Fibroblast of lung (primary cell): ENCODE results near the gene RYR2. TPM values are rescaled to one million over a fixed set of nuclear protein-coding genes. Genes with fewer than 3 reads are reported as not detected.
A peak's percentile ranks its signal among the peaks of the same experiment; 100 is the strongest.

Experiments
- DNase-seq, 2 donors: peaks; one replicate each; pipeline versions ENCODE4 v3.0.0 to v3.0.0-alpha.2; 2010; ENCODE audit warnings: low read depth in 2 of 2
- H2AFZ ChIP-seq: 2 replicates; pipeline ENCODE4 v1.5.1; 2012; ENCODE audit warnings: low read length, control low read depth, inconsistent platforms
- H3K27ac ChIP-seq: 2 replicates; pipeline ENCODE4 v1.5.1; 2011; ENCODE audit warnings: low read length, control low read depth; ENCODE audit not compliant: insufficient read depth
- H3K27me3 ChIP-seq: 2 replicates; pipeline ENCODE4 v1.5.1; 2011; ENCODE audit warnings: mild to moderate bottlenecking, low read length; ENCODE audit not compliant: control insufficient read depth, insufficient read depth
- H3K36me3 ChIP-seq: 2 replicates; pipeline ENCODE4 v1.5.1; 2011; ENCODE audit warnings: low read length; ENCODE audit not compliant: control insufficient read depth, insufficient read depth
- H3K4me1 ChIP-seq: 2 replicates; pipeline ENCODE4 v1.5.1; 2011; ENCODE audit warnings: low read length; ENCODE audit not compliant: control insufficient read depth, insufficient read depth; ENCODE audit errors: extremely low read depth
- H3K4me2 ChIP-seq: 2 replicates; pipeline ENCODE4 v1.5.1; 2011; ENCODE audit warnings: low read length, control low read depth; ENCODE audit not compliant: insufficient read depth; ENCODE audit errors: extremely low read depth
- H3K4me3 ChIP-seq, 4 experiments: fragments of 200-600 bp in 1 of 4; sonication (generic) in 1 of 4; replicated peaks in 1 of 4; 2 replicates each; pipeline ENCODE4 v1.5.1; 2011 to 2016; ENCODE audit warnings: low read length in 4 of 4, low read depth in 3 of 4, mild to moderate bottlenecking in 3 of 4, control low read depth in 2 of 4, inconsistent platforms in 1 of 4, mixed read lengths in 1 of 4; ENCODE audit not compliant: insufficient read depth in 1 of 4; ENCODE audit errors: control extremely low read depth in 1 of 4
- H3K79me2 ChIP-seq: 2 replicates; pipeline ENCODE4 v1.5.1; 2012; ENCODE audit warnings: mild to moderate bottlenecking, low read length, inconsistent platforms; ENCODE audit not compliant: control insufficient read depth, insufficient read depth
- H3K9ac ChIP-seq: 2 replicates; pipeline ENCODE4 v1.5.1; 2011; ENCODE audit warnings: mild to moderate bottlenecking, low read length, control low read depth; ENCODE audit not compliant: insufficient read depth
- H3K9me3 ChIP-seq: 2 replicates; pipeline ENCODE4 v1.5.1; 2012; ENCODE audit warnings: low read depth, low read length; ENCODE audit not compliant: control insufficient read depth, insufficient read depth
- H4K20me1 ChIP-seq: 2 replicates; pipeline ENCODE4 v1.5.1; 2011; ENCODE audit warnings: low read length; ENCODE audit not compliant: control insufficient read depth, insufficient read depth; ENCODE audit errors: extremely low read depth
- EZH2 ChIP-seq: IDR thresholded peaks from 2 replicates; pipeline ENCODE4 v1.5.1; 2012; ENCODE audit warnings: low read length, control low read depth, mild to moderate bottlenecking; ENCODE audit errors: missing control alignments
- polyA plus RNA-seq, 2 donors: library from polyadenylated mRNA; depleted of rRNA in 1 of 2; stranded (reverse) in 1 of 2; unstranded in 1 of 2; fragments of >200 nt; gene quantifications; 2 replicates each; pipeline ENCODE4 v1.2.1, GENCODE V29; 2011 to 2012; ENCODE audit warnings: missing spikeins in 1 of 2
- total RNA-seq: library from RNA; depleted of rRNA; stranded (reverse); fragments of >200 nt; gene quantifications from 2 replicates; pipeline ENCODE4 v1.2.1, GENCODE V29; 2014
- TF ChIP-seq, protein P1 (sequence below), 2 donors: IDR thresholded peaks in 1 of 2; conservative IDR thresholded peaks in 1 of 2; 1 replicate in 1 of 2; 2 replicates in 1 of 2; pipeline ENCODE4 v1.5.1; 2011 to 2012; ENCODE audit warnings: low read length in 2 of 2, control low read depth in 1 of 2, inconsistent platforms in 1 of 2, low read depth in 1 of 2, mild to moderate bottlenecking in 1 of 2

RYR2 gene
- total and polyA plus RNA-seq, 2 donors (not counting 1 experiment from before 2014, with no cell fraction given), result 0.06 to 0.17 TPM

DNA sequence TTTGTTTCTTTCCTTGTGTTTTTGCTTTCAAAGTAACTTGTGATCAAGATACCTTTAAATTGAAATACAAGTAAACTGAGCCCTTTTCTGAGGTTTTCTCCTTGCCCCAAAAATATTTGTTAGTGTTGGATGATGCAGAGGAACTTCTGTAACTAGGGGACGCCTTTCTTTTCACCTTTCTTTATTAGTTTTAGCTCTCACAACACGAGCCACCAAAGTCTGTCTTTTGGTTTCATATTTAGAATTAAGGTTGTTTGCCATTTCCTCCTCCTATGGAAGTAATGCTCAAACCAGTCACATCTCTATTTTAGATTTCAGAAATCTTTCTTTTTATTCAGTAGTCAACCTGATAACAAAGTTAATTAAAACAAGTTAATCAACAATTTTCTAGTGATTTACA, 727.9 kb downstream of the RYR2 start:
- H3K27me3 ChIP-seq, result no peaks in the 10 kb centered on the region
- H3K4me3 ChIP-seq, result peak overlapping the region in 1 of 4 experiments; percentile 19
- H3K9ac ChIP-seq, result no peak overlapping the region
- no peaks in the 10 kb centered on the region for H3K4me1 ChIP-seq
- DNase-seq, result no peak
- H3K27ac ChIP-seq, result no peak overlapping the region
- no peaks in the 10 kb centered on the region for H3K36me3 ChIP-seq
- no peaks in the 10 kb centered on the region for H3K79me2 ChIP-seq
- H3K4me2 ChIP-seq, result no peak overlapping the region
- no peaks in the 10 kb centered on the region for H4K20me1 ChIP-seq
- H2AFZ ChIP-seq, result no peak overlapping the region
- TF ChIP-seq, protein P1, sequence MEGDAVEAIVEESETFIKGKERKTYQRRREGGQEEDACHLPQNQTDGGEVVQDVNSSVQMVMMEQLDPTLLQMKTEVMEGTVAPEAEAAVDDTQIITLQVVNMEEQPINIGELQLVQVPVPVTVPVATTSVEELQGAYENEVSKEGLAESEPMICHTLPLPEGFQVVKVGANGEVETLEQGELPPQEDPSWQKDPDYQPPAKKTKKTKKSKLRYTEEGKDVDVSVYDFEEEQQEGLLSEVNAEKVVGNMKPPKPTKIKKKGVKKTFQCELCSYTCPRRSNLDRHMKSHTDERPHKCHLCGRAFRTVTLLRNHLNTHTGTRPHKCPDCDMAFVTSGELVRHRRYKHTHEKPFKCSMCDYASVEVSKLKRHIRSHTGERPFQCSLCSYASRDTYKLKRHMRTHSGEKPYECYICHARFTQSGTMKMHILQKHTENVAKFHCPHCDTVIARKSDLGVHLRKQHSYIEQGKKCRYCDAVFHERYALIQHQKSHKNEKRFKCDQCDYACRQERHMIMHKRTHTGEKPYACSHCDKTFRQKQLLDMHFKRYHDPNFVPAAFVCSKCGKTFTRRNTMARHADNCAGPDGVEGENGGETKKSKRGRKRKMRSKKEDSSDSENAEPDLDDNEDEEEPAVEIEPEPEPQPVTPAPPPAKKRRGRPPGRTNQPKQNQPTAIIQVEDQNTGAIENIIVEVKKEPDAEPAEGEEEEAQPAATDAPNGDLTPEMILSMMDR (conservative IDR thresholded peaks at IDR 0.05 in 1 of 2, IDR thresholded peaks at IDR 0.05 in 1 of 2; ENCODE audit: low read depth in 1 of 2, low read length in 2 of 2), result no peak
- no peak for TF ChIP-seq EZH2
- H3K9me3 ChIP-seq, result no peaks in the 10 kb centered on the region

DNA sequence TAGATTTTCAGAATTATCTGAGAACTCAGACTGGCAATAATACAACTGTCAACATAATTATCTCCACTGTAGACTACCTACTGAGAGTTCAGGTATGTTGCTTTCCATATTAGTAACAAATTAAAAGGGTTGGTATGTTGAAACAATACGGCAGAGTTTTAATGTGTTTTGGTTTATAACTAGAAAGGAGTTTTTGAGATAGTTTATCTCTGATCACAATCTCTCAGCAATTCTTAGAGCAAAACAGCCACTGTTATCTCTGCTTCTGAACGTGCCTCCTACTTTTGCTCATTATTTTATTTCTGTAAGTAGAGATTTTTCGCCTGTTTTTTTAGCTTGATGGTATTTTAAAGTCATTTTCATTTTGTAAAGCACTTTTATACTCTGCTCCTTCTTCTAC, 730.0 kb downstream of the RYR2 start:
- Histone ChIP-seq H3K4me3 (no peak overlapping the region), H3K9me3 (no peaks in the 10 kb centered on the region), H3K79me2 (no peaks in the 10 kb centered on the region), H3K27ac (no peak overlapping the region), H4K20me1 (no peaks in the 10 kb centered on the region), H3K4me1 (no peaks in the 10 kb centered on the region), H2AFZ (no peak overlapping the region), H3K27me3 (no peaks in the 10 kb centered on the region), H3K36me3 (no peaks in the 10 kb centered on the region), H3K4me2 (no peak overlapping the region), H3K9ac (no peak overlapping the region)
- DNase-seq, result no peak
- TF ChIP-seq EZH2, result no peak
- TF ChIP-seq, protein P1 (conservative IDR thresholded peaks at IDR 0.05 in 1 of 2, IDR thresholded peaks at IDR 0.05 in 1 of 2; ENCODE audit: low read depth in 1 of 2, low read length in 2 of 2), result no peak

DNA sequence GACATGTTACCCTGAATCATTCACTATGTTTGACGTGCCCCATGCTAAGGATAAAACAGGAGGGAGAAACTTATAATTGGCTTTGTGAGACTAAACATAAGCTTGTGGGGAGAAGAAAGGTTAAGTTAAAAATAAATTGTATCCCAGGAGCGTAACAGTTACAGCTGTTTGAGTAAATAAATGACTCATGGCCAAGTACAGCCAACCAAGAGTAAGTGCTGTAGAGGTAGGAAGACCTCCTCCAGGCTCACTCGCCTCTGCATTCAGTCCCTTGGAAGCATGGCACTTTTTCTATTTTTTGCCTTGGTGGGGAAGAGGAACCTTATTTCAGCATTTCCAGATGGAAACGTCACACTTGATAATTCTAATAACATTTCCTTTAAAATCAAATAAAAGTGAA, 732.3 kb downstream of the RYR2 start:
- H3K9ac ChIP-seq, result no peak overlapping the region
- no peaks in the 10 kb centered on the region for H3K36me3 ChIP-seq
- no peak overlapping the region for H3K27ac ChIP-seq

More for the DNA sequence above, 732.3 kb downstream of the RYR2 start:
- Histone ChIP-seq H3K4me2 (no peak overlapping the region), H4K20me1 (no peaks in the 10 kb centered on the region), H3K9me3 (no peaks in the 10 kb centered on the region), H3K4me1 (no peaks in the 10 kb centered on the region), H3K4me3 (no peak overlapping the region), H2AFZ (no peak overlapping the region), H3K27me3 (no peaks in the 10 kb centered on the region), H3K79me2 (no peaks in the 10 kb centered on the region)
- DNase-seq, result no peak
- TF ChIP-seq, protein P1 (conservative IDR thresholded peaks at IDR 0.05 in 1 of 2, IDR thresholded peaks at IDR 0.05 in 1 of 2; ENCODE audit: low read depth in 1 of 2, low read length in 2 of 2), result no peak
- no peak for TF ChIP-seq EZH2
